Cerebellar cortex (tissue), 1 donor: Measurements from ENCODE around the gene CLEC16A.
A peak's percentile ranks its signal among the peaks of the same experiment; 100 is the strongest.

Source experiments
- DNase-seq: peaks from one replicate; pipeline ENCODE4 v3.0.0-alpha.2; 2015; ENCODE audit warnings: low spot score

Gene CLEC16A

GRCh38 chr16:11060842-11061241 lies 116.5 kb downstream of the CLEC16A start:
- DNase-seq = no peak

GRCh38 chr16:11061629-11062270 lies 117.4 kb downstream of the CLEC16A start:
- DNase-seq = no peak

GRCh38 chr16:11063448-11064201 lies 119.3 kb downstream of the CLEC16A start:
- DNase-seq = no peak

GRCh38 chr16:11064202-11064540 lies 119.8 kb downstream of the CLEC16A start:
- DNase-seq = no peak

- no peak for DNase-seq
Measured at GRCh38 chr16:11064851-11065250, 120.5 kb downstream of the CLEC16A start.

GRCh38 chr16:11066261-11066870 lies 122.0 kb downstream of the CLEC16A start:
- no peak for DNase-seq

GRCh38 chr16:11067266-11067665 lies 122.9 kb downstream of the CLEC16A start:
- no peak for DNase-seq

- DNase-seq = no peak
Measured at GRCh38 chr16:11067697-11068141, 123.4 kb downstream of the CLEC16A start.

GRCh38 chr16:11071829-11072228 lies 127.5 kb downstream of the CLEC16A start:
- no peak for DNase-seq

- DNase-seq = no peak
Measured at GRCh38 chr16:11072420-11073153, 128.2 kb downstream of the CLEC16A start.

- no peak for DNase-seq
Measured at GRCh38 chr16:11073407-11073999, 129.1 kb downstream of the CLEC16A start.

- DNase-seq = no peak
Measured at GRCh38 chr16:11074131-11074530, 129.8 kb downstream of the CLEC16A start.

GRCh38 chr16:11075163-11075562 lies 130.8 kb downstream of the CLEC16A start:
- DNase-seq = no peak

- no peak for DNase-seq
Measured at GRCh38 chr16:11076259-11077018, 132.1 kb downstream of the CLEC16A start.

GRCh38 chr16:11078812-11079459 lies 134.6 kb downstream of the CLEC16A start:
- DNase-seq = no peak

GRCh38 chr16:11079652-11080187 lies 135.4 kb downstream of the CLEC16A start:
- peak; percentile 27 for DNase-seq

- DNase-seq = no peak
Measured at GRCh38 chr16:11080327-11080967, 136.1 kb downstream of the CLEC16A start.

- DNase-seq = no peak
Measured at GRCh38 chr16:11080999-11081630, 136.8 kb downstream of the CLEC16A start.

- DNase-seq = no peak
Measured at GRCh38 chr16:11082108-11082859, 137.9 kb downstream of the CLEC16A start.
